H9 (cell line): ENCODE results near the gene CLEC19A. TPM values are rescaled to one million over a fixed set of nuclear protein-coding genes. Genes with fewer than 3 reads are reported as not detected.

Source experiments
- DNase-seq: peaks from one replicate; pipeline ENCODE4 v3.0.0-alpha.2; 2017
- H2AFZ ChIP-seq: one replicate; pipeline ENCODE4 v1.6.1; 2013; ENCODE audit warnings: mild to moderate bottlenecking, low read length, control low read depth, moderate library complexity
- H2AK5ac ChIP-seq: 2 replicates; pipeline ENCODE4 v1.6.1; 2013; ENCODE audit warnings: low read length, control low read depth, mixed read lengths; ENCODE audit not compliant: insufficient read length
- H2BK120ac ChIP-seq: one replicate; pipeline ENCODE4 v1.6.1; 2013; ENCODE audit warnings: low read depth, mild to moderate bottlenecking, low read length, control low read depth, inconsistent platforms; ENCODE audit not compliant: poor library complexity, severe bottlenecking
- H2BK12ac ChIP-seq: 2 replicates; pipeline ENCODE4 v1.6.1; 2013; ENCODE audit warnings: low read length, control low read depth, mixed read lengths, low read depth; ENCODE audit not compliant: insufficient read length
- H2BK15ac ChIP-seq: 2 replicates; pipeline ENCODE4 v1.6.1; 2013; ENCODE audit warnings: low read depth, low read length, control low read depth
- H2BK20ac ChIP-seq: one replicate; pipeline ENCODE4 v1.6.1; 2013; ENCODE audit warnings: low read depth, mild to moderate bottlenecking, low read length, control low read depth, inconsistent platforms; ENCODE audit not compliant: poor library complexity, severe bottlenecking
- H2BK5ac ChIP-seq: 2 replicates; pipeline ENCODE4 v1.6.1; 2013; ENCODE audit warnings: low read length, control low read depth, mixed read lengths; ENCODE audit not compliant: insufficient read length
- H3K14ac ChIP-seq: 2 replicates; pipeline ENCODE4 v1.6.1; 2013; ENCODE audit warnings: low read length, control low read depth; ENCODE audit not compliant: insufficient read depth
- H3K18ac ChIP-seq: 2 replicates; pipeline ENCODE4 v1.6.1; 2013; ENCODE audit warnings: low read depth, mild to moderate bottlenecking, mixed read lengths, low read length, control low read depth; ENCODE audit not compliant: insufficient read length
- H3K23ac ChIP-seq: 2 replicates; pipeline ENCODE4 v1.6.1; 2013; ENCODE audit warnings: low read length, control low read depth, mixed read lengths, low read depth; ENCODE audit not compliant: insufficient read length
- H3K23me2 ChIP-seq: 2 replicates; pipeline ENCODE4 v1.6.1; 2013; ENCODE audit warnings: low read depth, mild to moderate bottlenecking, mixed read lengths, low read length, control low read depth; ENCODE audit not compliant: insufficient read length, poor library complexity, severe bottlenecking
- H3K27ac ChIP-seq: 2 replicates; pipeline ENCODE4 v1.5.1; 2013; ENCODE audit warnings: low read length, control low read depth, mixed read lengths, low read depth; ENCODE audit not compliant: insufficient read length
- H3K27me3 ChIP-seq: 2 replicates; pipeline ENCODE4 v1.6.1; 2013; ENCODE audit warnings: low read length, control low read depth, inconsistent platforms; ENCODE audit not compliant: insufficient read depth
- H3K4ac ChIP-seq: 2 replicates; pipeline ENCODE4 v1.6.1; 2013; ENCODE audit warnings: low read depth, mild to moderate bottlenecking, control low read depth, inconsistent platforms, low read length, moderate library complexity
- H3K4me1 ChIP-seq: 2 replicates; pipeline ENCODE4 v1.6.1; 2013; ENCODE audit warnings: low read length, control low read depth, inconsistent platforms; ENCODE audit not compliant: insufficient read depth
- H3K4me2 ChIP-seq: 2 replicates; pipeline ENCODE4 v1.6.1; 2013; ENCODE audit warnings: low read length, control low read depth, mixed read lengths; ENCODE audit not compliant: insufficient read length, insufficient read depth
- H3K56ac ChIP-seq: 2 replicates; pipeline ENCODE4 v1.6.1; 2013; ENCODE audit warnings: low read depth, mild to moderate bottlenecking, mixed read lengths, low read length, control low read depth; ENCODE audit not compliant: insufficient read length
- H3K79me1 ChIP-seq: 2 replicates; pipeline ENCODE4 v1.6.1; 2013; ENCODE audit warnings: low read depth, mild to moderate bottlenecking, moderate library complexity, low read length, control low read depth, inconsistent platforms; ENCODE audit not compliant: insufficient read depth, poor library complexity, severe bottlenecking
- H3K79me2 ChIP-seq: 2 replicates; pipeline ENCODE4 v1.6.1; 2013; ENCODE audit warnings: low read length, control low read depth, inconsistent platforms; ENCODE audit not compliant: insufficient read depth
- H3K9ac ChIP-seq: 2 replicates; pipeline ENCODE4 v1.6.1; 2013; ENCODE audit warnings: low read length, control low read depth, mixed read lengths; ENCODE audit not compliant: insufficient read length; ENCODE audit errors: extremely low read depth
- H3K9me3 ChIP-seq: one replicate; pipeline ENCODE4 v1.6.1; 2013; ENCODE audit warnings: low read depth, low read length, inconsistent platforms; ENCODE audit not compliant: control insufficient read depth
- H3T11ph ChIP-seq: one replicate; pipeline ENCODE4 v1.6.1; 2013; ENCODE audit warnings: mild to moderate bottlenecking, low read length, control low read depth, inconsistent platforms
- H4K20me1 ChIP-seq: one replicate; pipeline ENCODE4 v1.6.1; 2013; ENCODE audit not compliant: control insufficient read depth, insufficient read length, insufficient read depth
- H4K5ac ChIP-seq: 2 replicates; pipeline ENCODE4 v1.6.1; 2013; ENCODE audit warnings: low read depth, mild to moderate bottlenecking, mixed read lengths, low read length, control low read depth; ENCODE audit not compliant: insufficient read length
- H4K8ac ChIP-seq: replicated peaks from 2 replicates; pipeline ENCODE4 v1.6.1; 2013; ENCODE audit warnings: low read length, control low read depth, mixed read lengths, low read depth; ENCODE audit not compliant: insufficient read length
- H4K91ac ChIP-seq: 2 replicates; pipeline ENCODE4 v1.6.1; 2013; ENCODE audit warnings: low read depth, mild to moderate bottlenecking, moderate library complexity, mixed read lengths, low read length, control low read depth; ENCODE audit not compliant: insufficient read length
- H3K27ac Mint-ChIP-seq, 3 experiments: 2 replicates in 2 of 3; 3 replicates in 1 of 3; pipeline ENCODE4 v1.8.0; 2020 to 2021; ENCODE audit warnings: mixed read lengths in 3 of 3, mild to moderate bottlenecking in 1 of 3, moderate library complexity in 1 of 3
- H3K27me3 Mint-ChIP-seq: 2 replicates; pipeline ENCODE4 v1.8.0; 2021; ENCODE audit warnings: low read depth, mild to moderate bottlenecking, moderate library complexity, mixed read lengths
- H3K36me3 Mint-ChIP-seq, 3 experiments: 2 replicates in 2 of 3; 3 replicates in 1 of 3; pipeline ENCODE4 v1.8.0; 2020 to 2021; ENCODE audit warnings: low read depth in 3 of 3, mixed read lengths in 3 of 3; ENCODE audit not compliant: insufficient read depth in 1 of 3
- H3K4me1 Mint-ChIP-seq, 2 experiments: 2 replicates each; pipeline ENCODE4 v1.8.0; 2020; ENCODE audit warnings: mixed read lengths in 2 of 2
- H3K4me3 Mint-ChIP-seq, 2 experiments: 2 replicates in 1 of 2; 3 replicates in 1 of 2; pipeline ENCODE4 v1.8.0; 2020 to 2021; ENCODE audit warnings: mild to moderate bottlenecking in 2 of 2, mixed read lengths in 2 of 2, moderate library complexity in 1 of 2
- H3K9me3 Mint-ChIP-seq, 2 experiments: 2 replicates in 1 of 2; 3 replicates in 1 of 2; pipeline ENCODE4 v1.8.0; 2020; ENCODE audit warnings: mild to moderate bottlenecking in 2 of 2, mixed read lengths in 2 of 2, moderate library complexity in 1 of 2
- WGBS: extraction: QIAGEN DNeasy Blood & Tissue Kit; methylation state at CpG from one replicate; pipeline ENCODE4 v1.1.7; 2013; ENCODE audit warnings: missing lambda C conversion rate, low lambda C conversion rate, mixed read lengths; ENCODE audit not compliant: insufficient read length; ENCODE audit errors: extremely low coverage; 5-methylcytosine and 5-hydroxymethylcytosine counted together
- total RNA-seq: library from RNA; stranded (reverse); gene quantifications from 2 replicates; pipeline ENCODE4 v1.2.1, GENCODE V29; 2021
- TF ChIP-seq, protein P1 (sequence below): fragments of 200-600 bp; sonication (generic); conservative IDR thresholded peaks from 3 replicates; pipeline ENCODE4 v1.8.0; 2021; ENCODE audit warnings: antibody characterized with exemption, mild to moderate bottlenecking

The CLEC19A gene
- total RNA-seq, 1 experiment from 2014 or later, result not detected

DNA sequence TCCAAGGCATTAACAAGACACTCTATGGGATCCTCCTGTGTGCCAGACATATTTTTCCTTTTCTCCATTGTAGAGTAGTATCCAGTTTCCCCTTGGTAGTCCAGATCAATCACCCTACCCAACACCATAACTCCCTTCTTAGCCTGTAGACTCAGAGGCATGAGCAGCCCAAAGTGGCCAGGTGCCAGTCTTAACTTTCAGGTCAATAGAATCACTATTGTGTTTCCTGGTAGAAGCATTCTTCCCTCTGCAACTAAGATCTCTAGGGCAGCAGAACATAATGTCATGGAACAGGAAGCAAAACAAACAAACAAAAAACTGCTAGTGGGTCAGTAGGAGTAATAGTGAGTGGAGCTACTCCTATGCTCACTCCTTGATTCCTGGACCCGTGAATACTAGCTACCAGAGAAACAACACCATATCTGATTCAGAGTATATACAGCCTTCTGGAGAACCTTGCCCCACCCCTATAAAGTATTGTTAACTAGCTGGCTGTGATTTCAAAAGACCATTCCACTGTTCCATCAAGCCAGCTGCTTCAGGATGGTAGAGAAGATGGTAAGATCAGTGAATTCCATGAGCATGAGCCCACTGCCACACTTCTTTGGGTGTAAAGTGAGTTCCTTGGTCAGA, 11.2 kb upstream of the CLEC19A start:
- no peak overlapping the region for H2BK20ac ChIP-seq
- H3K14ac ChIP-seq, result no peak overlapping the region
- H4K91ac ChIP-seq, result no peak overlapping the region
- no peak overlapping the region for H3K9ac ChIP-seq
- no peak overlapping the region for H3K27ac ChIP-seq
- no peak overlapping the region for H3K23ac ChIP-seq
- no peaks in the 10 kb centered on the region for H3K27me3 ChIP-seq
- no peaks in the 10 kb centered on the region for H4K20me1 ChIP-seq
- no peaks in the 10 kb centered on the region for H3K4me1 ChIP-seq
- no peak overlapping the region for H3K4ac ChIP-seq
- DNase-seq, result no peak
- Mint-ChIP-seq H3K27me3 (no peaks in the 10 kb centered on the region; the same call in 1 of the 2 replicates), H3K36me3 (peaks cover 0 to 6% (median 0%) of the 10 kb centered on the region in 3 experiments; a peak in 2 of 7 replicates), H3K4me1 (peaks cover 9% of the 10 kb centered on the region in 2 experiments), H3K27ac (no peak overlapping the region), H3K4me3 (no peak overlapping the region), H3K9me3 (peaks cover 0 to 3% of the 10 kb centered on the region in 2 experiments; a peak in 1 of 5 replicates)
- H2BK120ac ChIP-seq, result no peak overlapping the region
- H3K56ac ChIP-seq, result no peak overlapping the region
- no peak overlapping the region for H2AK5ac ChIP-seq
- no peaks in the 10 kb centered on the region for H3K79me2 ChIP-seq
- TF ChIP-seq, protein P1, sequence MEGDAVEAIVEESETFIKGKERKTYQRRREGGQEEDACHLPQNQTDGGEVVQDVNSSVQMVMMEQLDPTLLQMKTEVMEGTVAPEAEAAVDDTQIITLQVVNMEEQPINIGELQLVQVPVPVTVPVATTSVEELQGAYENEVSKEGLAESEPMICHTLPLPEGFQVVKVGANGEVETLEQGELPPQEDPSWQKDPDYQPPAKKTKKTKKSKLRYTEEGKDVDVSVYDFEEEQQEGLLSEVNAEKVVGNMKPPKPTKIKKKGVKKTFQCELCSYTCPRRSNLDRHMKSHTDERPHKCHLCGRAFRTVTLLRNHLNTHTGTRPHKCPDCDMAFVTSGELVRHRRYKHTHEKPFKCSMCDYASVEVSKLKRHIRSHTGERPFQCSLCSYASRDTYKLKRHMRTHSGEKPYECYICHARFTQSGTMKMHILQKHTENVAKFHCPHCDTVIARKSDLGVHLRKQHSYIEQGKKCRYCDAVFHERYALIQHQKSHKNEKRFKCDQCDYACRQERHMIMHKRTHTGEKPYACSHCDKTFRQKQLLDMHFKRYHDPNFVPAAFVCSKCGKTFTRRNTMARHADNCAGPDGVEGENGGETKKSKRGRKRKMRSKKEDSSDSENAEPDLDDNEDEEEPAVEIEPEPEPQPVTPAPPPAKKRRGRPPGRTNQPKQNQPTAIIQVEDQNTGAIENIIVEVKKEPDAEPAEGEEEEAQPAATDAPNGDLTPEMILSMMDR, result no peak
- WGBS, result no CpG with 5 or more reads among the region's 1 CpG
- no peaks in the 10 kb centered on the region for H3K23me2 ChIP-seq
- H3K4me2 ChIP-seq, result no peak overlapping the region
- H3K18ac ChIP-seq, result no peak overlapping the region
- H2BK5ac ChIP-seq, result no peak overlapping the region
- H3K9me3 ChIP-seq, result no peaks in the 10 kb centered on the region
- no peak overlapping the region for H2BK12ac ChIP-seq
- no peaks in the 10 kb centered on the region for H3K79me1 ChIP-seq
- no peak overlapping the region for H2BK15ac ChIP-seq
- H4K8ac ChIP-seq, result no peak overlapping the region
- H3T11ph ChIP-seq, result no peak overlapping the region
- no peak overlapping the region for H2AFZ ChIP-seq
- H4K5ac ChIP-seq, result no peak overlapping the region
